WTC11 (cell line): ENCODE results near the gene PDF. TPM values are rescaled to one million over a fixed set of nuclear protein-coding genes. Genes with fewer than 3 reads are reported as not detected.

Experiments
- ATAC-seq: fragments of 200-7000 bp; cut with Tn5 transposase; 2 replicates; pipeline ENCODE4 v1.10.0; 2021; ENCODE audit warnings: mild to moderate bottlenecking, moderate library complexity
- CTCF ChIA-PET: fragments of 300-600 bp; sonication (Branson Sonifier 250); formaldehyde crosslinking; loops from one replicate; lab custom pipeline; 2021; ENCODE audit warnings: antibody characterized with exemption; lab: Charles Lee
- POLR2A ChIA-PET: fragments of 350-600 bp; sonication (Branson Sonifier 250); formaldehyde crosslinking; loops from one replicate; lab custom pipeline; 2021; ENCODE audit warnings: antibody characterized with exemption; lab: Charles Lee
- DNase-seq: peaks from one replicate; pipeline ENCODE4 v3.0.0; 2021; ENCODE audit warnings: low spot score
- H3K27ac Mint-ChIP-seq: 2 replicates; pipeline ENCODE4 v1.8.0; 2021; ENCODE audit warnings: mixed read lengths
- H3K27me3 Mint-ChIP-seq: 2 replicates; pipeline ENCODE4 v1.8.0; 2021; ENCODE audit warnings: low read depth, mild to moderate bottlenecking, moderate library complexity, mixed read lengths
- H3K36me3 Mint-ChIP-seq: 2 replicates; pipeline ENCODE4 v1.8.0; 2021; ENCODE audit warnings: mixed read lengths
- H3K4me1 Mint-ChIP-seq: 2 replicates; pipeline ENCODE4 v1.8.0; 2022; ENCODE audit warnings: mixed read lengths
- H3K4me3 Mint-ChIP-seq: 2 replicates; pipeline ENCODE4 v1.8.0; 2021; ENCODE audit warnings: mild to moderate bottlenecking, moderate library complexity, mixed read lengths
- H3K9me3 Mint-ChIP-seq: 2 replicates; pipeline ENCODE4 v1.8.0; 2021; ENCODE audit warnings: mixed read lengths
- ARID4B ChIP-seq: sonication (generic); formaldehyde crosslinking; IDR thresholded peaks from 2 replicates; pipeline ENCODE4 v1.8.0; 2023; ENCODE audit warnings: missing genetic modification reagents, mild to moderate bottlenecking, borderline replicate concordance
- CREM ChIP-seq: sonication (generic); formaldehyde crosslinking; IDR thresholded peaks from 2 replicates; pipeline ENCODE4 v1.8.1; 2022; ENCODE audit warnings: mild to moderate bottlenecking, missing genetic modification reagents, moderate library complexity
- CTCF ChIP-seq: fragments of 200-600 bp; IDR thresholded peaks from 2 replicates; pipeline ENCODE4 v1.8.0; 2022; ENCODE audit warnings: antibody characterized with exemption
- E2F5 ChIP-seq: sonication (generic); formaldehyde crosslinking; IDR thresholded peaks from 2 replicates; pipeline ENCODE4 v1.8.1; 2022; ENCODE audit warnings: mild to moderate bottlenecking, moderate library complexity, missing genetic modification reagents
- ELF4 ChIP-seq: sonication (generic); formaldehyde crosslinking; IDR thresholded peaks from 2 replicates; pipeline ENCODE4 v1.8.1; 2022; ENCODE audit warnings: low read depth, mild to moderate bottlenecking, moderate library complexity, missing genetic modification reagents
- FOXP1 ChIP-seq: sonication (generic); formaldehyde crosslinking; IDR thresholded peaks from 2 replicates; pipeline ENCODE4 v1.8.0; 2022; ENCODE audit warnings: missing genetic modification reagents, mild to moderate bottlenecking, moderate library complexity, borderline replicate concordance
- FOXP4 ChIP-seq: sonication (generic); formaldehyde crosslinking; IDR thresholded peaks from 2 replicates; pipeline ENCODE4 v1.8.0; 2022; ENCODE audit warnings: mild to moderate bottlenecking, missing genetic modification reagents
- GABPB1 ChIP-seq: sonication (generic); formaldehyde crosslinking; IDR thresholded peaks from 2 replicates; pipeline ENCODE4 v1.8.1; 2023; ENCODE audit warnings: mild to moderate bottlenecking, missing genetic modification reagents
- HMGXB4 ChIP-seq: sonication (generic); formaldehyde crosslinking; IDR thresholded peaks from 2 replicates; pipeline ENCODE4 v1.8.1; 2023; ENCODE audit warnings: mild to moderate bottlenecking, moderate library complexity, missing genetic modification reagents
- IRF2 ChIP-seq: sonication (generic); formaldehyde crosslinking; IDR thresholded peaks from 2 replicates; pipeline ENCODE4 v1.8.0; 2022; ENCODE audit warnings: low read depth, missing genetic modification reagents, borderline replicate concordance
- NR2C2 ChIP-seq: sonication (generic); formaldehyde crosslinking; IDR thresholded peaks from 2 replicates; pipeline ENCODE4 v1.8.0; 2022; ENCODE audit warnings: mild to moderate bottlenecking, missing genetic modification reagents
- RELA ChIP-seq: sonication (generic); formaldehyde crosslinking; IDR thresholded peaks from 2 replicates; pipeline ENCODE4 v1.8.1; 2022; ENCODE audit warnings: missing genetic modification reagents, mild to moderate bottlenecking, borderline replicate concordance
- TEAD4 ChIP-seq: sonication (generic); formaldehyde crosslinking; IDR thresholded peaks from 2 replicates; pipeline ENCODE4 v1.8.0; 2022; ENCODE audit warnings: mild to moderate bottlenecking, missing genetic modification reagents
- TP53 ChIP-seq: sonication (generic); formaldehyde crosslinking; IDR thresholded peaks from 2 replicates; pipeline ENCODE4 v1.8.1; 2023; ENCODE audit warnings: mild to moderate bottlenecking, missing genetic modification reagents
- USF2 ChIP-seq: sonication (generic); formaldehyde crosslinking; IDR thresholded peaks from 2 replicates; pipeline ENCODE4 v1.8.1; 2023; ENCODE audit warnings: mild to moderate bottlenecking, missing genetic modification reagents, moderate library complexity
- ZNF263 ChIP-seq: sonication (generic); formaldehyde crosslinking; IDR thresholded peaks from 2 replicates; pipeline ENCODE4 v1.8.1; 2022; ENCODE audit warnings: low read depth, mild to moderate bottlenecking, moderate library complexity, missing genetic modification reagents
- total RNA-seq: library from RNA; stranded (reverse); gene quantifications from 3 replicates; pipeline ENCODE4 v1.2.3, GENCODE V29; 2021

PDF gene
- total RNA-seq, 1 experiment from 2014 or later = 28.2 TPM

GRCh38 chr16:69311533-69312387 is 18.6 kb downstream of the PDF start:
- DNase-seq = peak; percentile 44
- TF ChIP-seq IRF2 (CRISPR knock-in tag) = no peak
- 0 out of 2 replicates have a peak, but pooled peaks have one; percentile 33 for TF ChIP-seq USF2 (CRISPR knock-in tag)
- TF ChIP-seq RELA (CRISPR knock-in tag) = 0 out of 2 replicates have a peak, but pooled peaks have one; percentile 49
- TF ChIP-seq TP53 (CRISPR knock-in tag) = peak; percentile 74; the same call in 1 of the 2 replicates
- no peak for TF ChIP-seq CTCF
- TF ChIP-seq HMGXB4 (CRISPR knock-in tag) = peak; percentile 76; the same call in 1 of the 2 replicates
- no peak for TF ChIP-seq TEAD4
- peak; percentile 2; the same call in 1 of the 2 replicates for TF ChIP-seq FOXP4 (CRISPR knock-in tag)
- no peak for TF ChIP-seq NR2C2 (CRISPR knock-in tag)
- peak; percentile 28; the same call in 1 of the 2 replicates for TF ChIP-seq E2F5
- TF ChIP-seq ZNF263 = 0 out of 2 replicates have a peak, but pooled peaks have one; percentile 8
- TF ChIP-seq ELF4 (CRISPR knock-in tag) = no peak
- TF ChIP-seq GABPB1 = 0 out of 2 replicates have a peak, but pooled peaks have one; percentile 5
- TF ChIP-seq CREM (CRISPR knock-in tag) = 0 out of 2 replicates have a peak, but pooled peaks have one; percentile 10
- TF ChIP-seq FOXP1 = peak; percentile 77; the same call in 1 of the 2 replicates
- peak; percentile 78; the same call in 1 of the 2 replicates for TF ChIP-seq ARID4B (CRISPR knock-in tag)
- TF ChIP-seq, all 79 proteins: peak for 11
- Mint-ChIP-seq H3K36me3 (peaks cover 11% of the 10 kb centered on the region; the same call in 1 of the 2 replicates), H3K27ac (peak overlapping the region; percentile 78), H3K4me1 (peaks cover 9% of the 10 kb centered on the region), H3K9me3 (no peaks in the 10 kb centered on the region), H3K4me3 (peak overlapping the region; percentile 96), H3K27me3 (no peaks in the 10 kb centered on the region)
- peak; percentile 43 for ATAC-seq
- CTCF ChIA-PET = interaction anchor here (1.1 to 2.2 kb wide), 3 partner anchors 12 to 162 kb away, joined by 3 to 7 read pairs (median 6); no protein-coding TSS in a partner anchor
- POLR2A ChIA-PET = no interaction called here
